ENCODE results near the gene CENPV.
"Not testable (repeated sequence)": the region's sequence is repeated elsewhere in the genome, so short reads cannot be mapped to it uniquely, and the experiment has no call there.

CENPV gene
- long read RNA-seq, donor 1, transcript CENPV-201 (5 exons, 1,165 nt): major isoform, 22 of 1,471 reads
- long read RNA-seq, donor 1, partial matches to known transcripts: 946 of 1,471 reads
- long read RNA-seq, donor 1, other reads (novel, unspliced or antisense): 500 of 1,471 reads
- long read RNA-seq, donor 2, transcript CENPV-201 (5 exons, 1,165 nt): major isoform, 21 of 1,340 reads
- long read RNA-seq, donor 2, partial matches to known transcripts: 1,086 of 1,340 reads
- long read RNA-seq, donor 2, other reads (novel, unspliced or antisense): 229 of 1,340 reads
- long read RNA-seq, donor 3, transcript CENPV-201 (5 exons, 1,165 nt): major isoform, 9 of 13 reads
- long read RNA-seq, donor 3, partial matches to known transcripts: 0 of 13 reads
- long read RNA-seq, donor 3, other reads (novel, unspliced or antisense): 0 of 13 reads
- long read RNA-seq, donor 4, transcript CENPV-201 (5 exons, 1,165 nt): major isoform, 26 of 935 reads
- long read RNA-seq, donor 4, partial matches to known transcripts: 628 of 935 reads
- long read RNA-seq, donor 4, other reads (novel, unspliced or antisense): 272 of 935 reads
- long read RNA-seq, donor 5, transcript CENPV-203 (5 exons, 1,770 nt): minor isoform, 7 of 1,147 reads
- long read RNA-seq, donor 5, transcript CENPV-201 (5 exons, 1,165 nt): major isoform, 31 of 1,147 reads
- long read RNA-seq, donor 5, partial matches to known transcripts: 793 of 1,147 reads
- long read RNA-seq, donor 5, other reads (novel, unspliced or antisense): 312 of 1,147 reads
- long read RNA-seq, donor 6, transcript CENPV-201 (5 exons, 1,165 nt): major isoform, 24 of 574 reads
- long read RNA-seq, donor 6, partial matches to known transcripts: 358 of 574 reads
- long read RNA-seq, donor 6, other reads (novel, unspliced or antisense): 187 of 574 reads
- long read RNA-seq, donor 7: 0 reads
- long read RNA-seq, donor 8, transcript CENPV-201 (5 exons, 1,165 nt): major isoform, 21 of 30 reads
- long read RNA-seq, donor 8, partial matches to known transcripts: 0 of 30 reads
- long read RNA-seq, donor 8, other reads (novel, unspliced or antisense): 0 of 30 reads

DNA sequence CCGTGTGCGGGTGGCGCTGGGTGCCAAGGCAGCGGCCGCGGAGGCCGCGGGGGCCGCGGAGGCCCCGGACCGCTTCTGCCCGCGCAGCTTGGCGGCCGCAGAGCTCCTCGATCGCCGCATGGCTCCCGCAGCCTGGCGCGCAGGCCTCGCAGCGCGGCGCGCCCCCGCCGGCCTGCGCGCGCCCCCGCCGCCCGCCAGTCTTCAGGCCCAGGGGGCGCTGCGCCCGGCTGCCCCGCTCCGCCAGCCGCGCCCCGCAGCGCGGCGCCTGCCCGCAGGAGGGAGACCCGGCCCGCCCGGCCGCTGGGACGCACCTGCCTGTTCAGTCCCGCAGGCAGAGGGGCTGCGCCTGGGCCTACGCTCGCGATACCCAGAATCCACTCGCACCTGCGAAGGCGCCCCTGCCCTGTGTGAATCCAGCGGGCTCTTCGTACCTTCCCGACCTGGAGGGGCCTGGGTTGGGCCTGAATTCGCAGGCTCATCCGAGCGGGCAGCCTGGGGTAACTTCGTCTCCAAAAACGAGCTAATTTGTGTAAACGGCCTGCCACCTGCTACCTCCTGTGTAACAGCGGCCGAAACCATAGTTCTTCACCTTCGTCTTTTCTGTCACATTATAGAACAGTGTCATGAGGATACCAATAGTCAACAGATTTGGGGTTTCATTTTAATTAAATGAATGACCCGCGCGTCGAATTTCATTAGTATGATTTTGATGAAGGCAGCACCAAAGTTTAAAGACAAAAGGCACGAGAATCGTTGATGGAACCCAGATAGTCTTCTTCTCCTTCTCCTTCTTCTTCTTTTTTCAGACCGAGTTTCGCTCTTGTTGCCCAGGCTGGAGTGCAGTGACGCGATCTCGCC lies at the start of gene CENPV:
CENPV (minus strand) TSS at position 153 of the 858 bp plus-strand sequence; CDS start at position 120, 33 bp downstream.
- peak; percentile 71 for DNase-seq

DNA sequence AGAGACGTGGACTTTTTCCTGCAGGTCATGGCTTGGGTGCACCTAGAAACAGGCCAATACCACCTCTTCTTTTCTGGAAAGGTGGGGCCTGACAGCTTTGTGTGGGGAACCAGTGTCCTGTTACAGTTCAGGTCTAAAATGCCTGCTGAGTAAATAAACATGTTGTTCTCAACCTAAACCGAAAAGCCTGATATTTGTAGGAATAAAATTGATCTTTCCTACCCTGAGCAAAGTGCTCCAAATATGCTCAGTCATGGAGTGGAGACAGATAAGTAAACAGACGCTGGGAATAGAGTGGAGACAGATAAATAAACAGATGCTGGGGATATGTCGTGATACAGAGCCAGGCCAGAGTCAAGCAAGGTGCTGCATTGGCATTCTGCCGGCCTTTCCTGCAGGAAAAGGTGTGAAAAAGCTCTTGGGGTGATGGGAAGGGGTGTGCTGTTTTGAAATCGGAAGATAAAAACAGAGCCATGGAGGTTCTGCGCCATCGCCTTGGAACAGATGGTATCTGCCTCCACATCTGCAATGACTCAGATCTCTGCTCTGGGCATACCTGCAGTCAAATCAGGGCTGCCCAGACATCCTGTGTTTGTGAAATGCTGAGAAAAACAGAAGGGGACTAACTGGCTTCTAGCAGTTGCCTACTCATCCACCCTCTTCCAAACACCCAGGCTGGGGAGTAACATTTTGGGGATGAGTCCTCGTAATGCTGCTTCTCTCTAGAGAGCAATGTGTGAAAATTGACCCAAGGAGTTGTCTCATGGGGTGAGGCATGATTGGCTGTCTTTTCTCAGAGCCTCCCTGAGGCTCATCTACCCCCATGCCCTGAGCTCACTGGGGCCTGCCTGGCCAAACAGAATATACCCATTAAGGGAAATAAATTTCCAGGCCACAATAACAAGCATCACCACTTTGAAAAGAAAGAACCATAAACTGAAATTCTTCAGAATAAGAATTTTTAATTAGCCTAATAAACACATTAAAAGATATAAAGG lies 45.3 kb upstream of the CENPV start:
- no peak for DNase-seq

DNA sequence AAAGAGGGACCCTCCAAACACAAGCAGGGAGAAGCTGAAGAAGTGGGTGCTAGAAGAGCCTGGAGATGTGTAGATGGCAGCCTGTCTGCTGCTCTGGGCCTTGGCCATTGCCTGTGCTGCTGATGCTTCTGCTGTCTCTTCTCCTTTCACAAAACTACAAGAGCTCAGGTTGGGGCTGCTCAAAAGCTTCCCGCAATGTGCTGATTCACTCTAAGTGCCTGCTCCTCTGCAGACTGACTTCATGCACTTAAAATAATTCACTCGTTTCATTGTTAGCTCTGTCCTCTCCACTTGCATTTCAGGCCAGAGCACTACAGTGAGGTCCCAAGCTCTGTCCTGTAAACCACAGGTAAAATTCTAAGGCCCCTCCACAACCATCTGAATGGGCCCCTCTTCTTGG lies 43.4 kb upstream of the CENPV start:
- not testable (repeated sequence) for DNase-seq

DNA sequence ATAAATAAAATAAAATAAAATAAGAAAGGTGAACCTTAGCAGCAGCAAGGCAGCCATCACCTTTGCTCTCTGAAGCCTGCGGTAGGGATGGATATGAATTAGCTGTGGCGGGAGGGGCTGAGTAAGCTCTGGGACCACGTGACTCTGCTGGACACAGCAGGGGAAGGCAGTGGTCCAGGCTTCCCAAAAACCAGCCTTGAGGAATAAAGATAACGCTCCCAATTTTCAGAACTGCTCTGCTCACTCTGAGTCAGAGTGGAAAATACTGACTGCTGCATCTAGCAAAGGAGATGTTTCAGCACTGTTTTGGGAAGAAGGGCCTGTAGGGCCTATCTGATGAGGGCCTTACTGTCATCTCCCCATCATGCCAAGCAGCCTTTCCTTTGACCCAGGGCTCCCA lies 42.6 kb upstream of the CENPV start:
- DNase-seq: not testable (repeated sequence)

DNA sequence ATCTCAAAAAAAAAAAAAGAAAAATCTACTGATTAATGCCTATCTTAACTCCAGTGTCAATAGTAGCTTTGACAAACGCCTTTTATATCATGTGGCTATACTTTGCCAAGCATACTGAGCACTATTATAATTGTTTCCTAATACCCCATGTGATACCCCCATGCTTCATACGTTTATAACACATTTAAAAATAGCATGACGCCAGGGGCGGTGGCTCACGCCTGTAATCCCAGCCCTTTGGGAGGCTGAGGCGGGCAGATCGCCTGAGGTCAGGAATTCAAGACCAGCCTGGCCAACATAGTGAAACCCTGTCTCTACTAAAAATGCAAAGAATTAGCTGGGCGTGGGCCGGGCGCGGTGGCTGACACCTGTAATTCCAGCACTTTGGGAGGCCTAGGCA lies 39.2 kb upstream of the CENPV start:
- DNase-seq: not testable (repeated sequence)

DNA sequence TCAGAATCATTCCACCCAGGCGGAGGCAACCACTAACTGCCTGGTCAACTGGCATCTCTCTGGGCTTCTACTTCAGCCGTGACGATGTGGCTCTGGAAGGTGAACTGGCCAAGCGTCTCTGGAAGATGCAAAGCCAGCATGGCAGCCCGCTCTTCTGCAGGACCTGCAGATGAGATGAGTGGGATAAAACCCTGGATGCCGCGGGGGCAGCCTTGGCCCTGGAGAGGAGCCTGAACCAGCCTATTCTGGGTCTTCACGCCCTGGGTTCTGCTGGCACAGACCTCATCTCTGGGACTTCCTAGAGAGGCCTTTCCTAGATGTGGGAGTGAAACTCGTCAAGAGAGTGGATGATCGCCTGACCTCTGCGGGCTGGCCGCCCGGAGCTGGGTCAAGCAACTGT lies 38.2 kb upstream of the CENPV start:
- no peak for DNase-seq

DNA sequence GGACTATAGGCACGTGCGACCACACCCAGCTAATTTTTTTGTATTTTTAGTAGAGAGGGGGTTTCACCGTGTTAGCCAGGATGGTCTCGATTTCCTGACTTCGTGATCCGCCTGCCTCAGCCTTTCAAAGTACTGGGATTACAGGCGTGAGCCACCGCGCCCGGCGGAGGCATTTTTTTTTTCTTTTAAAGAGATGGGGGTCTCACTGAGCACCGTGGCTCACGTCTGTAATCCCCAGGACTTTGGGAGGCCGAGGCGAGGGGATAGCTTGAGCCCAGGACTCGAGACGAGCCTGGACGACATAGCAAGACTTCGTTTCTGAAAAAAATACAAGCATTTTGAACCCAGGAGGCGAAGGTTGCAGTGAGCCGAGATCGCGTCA lies 32.8 kb upstream of the CENPV start:
- DNase-seq: peak; percentile 47

DNA sequence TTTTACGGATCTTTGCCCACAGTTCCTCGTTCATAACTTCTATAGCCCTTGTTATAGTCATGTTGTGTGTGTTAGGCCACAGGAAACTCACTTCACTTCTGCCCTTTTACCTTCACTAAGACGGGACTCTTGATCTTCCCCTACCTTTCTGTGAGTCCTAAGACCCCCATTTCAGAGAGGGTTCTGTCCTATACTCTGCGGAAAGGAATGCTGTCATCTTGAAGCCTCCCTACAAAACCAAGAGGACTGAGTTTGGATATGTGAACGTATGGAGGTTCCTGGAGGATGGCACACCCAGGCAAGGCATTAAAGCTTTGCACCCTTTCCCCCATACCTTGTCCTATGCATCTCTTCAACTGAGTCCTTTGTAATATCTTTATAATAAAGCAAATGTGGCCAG lies 31.3 kb upstream of the CENPV start:
- no peak for DNase-seq

DNA sequence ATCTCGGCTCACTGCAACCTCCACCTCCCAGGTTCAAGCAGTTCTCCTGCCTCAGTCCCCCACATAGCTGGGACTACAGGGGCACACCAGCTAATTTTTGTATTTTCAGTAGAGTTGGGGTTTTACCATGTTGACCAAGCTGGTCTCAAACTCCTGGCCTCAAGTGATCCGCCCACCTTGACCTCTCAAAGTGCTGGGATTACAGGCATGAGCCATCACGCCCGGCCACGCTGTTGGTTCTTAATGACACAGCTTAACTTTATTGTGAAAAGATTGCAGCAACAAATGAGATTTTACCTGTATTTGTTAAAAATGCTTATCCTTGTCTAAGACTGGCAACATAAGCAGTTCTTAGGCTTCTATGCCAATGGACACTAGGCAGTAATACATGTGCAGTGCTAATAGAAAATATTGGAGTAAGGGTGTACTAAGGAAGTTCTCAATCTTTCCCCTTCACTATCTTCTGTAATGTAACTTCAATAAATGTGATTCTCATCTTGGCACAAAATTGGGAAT lies 30.6 kb upstream of the CENPV start:
- DNase-seq: no peak

DNA sequence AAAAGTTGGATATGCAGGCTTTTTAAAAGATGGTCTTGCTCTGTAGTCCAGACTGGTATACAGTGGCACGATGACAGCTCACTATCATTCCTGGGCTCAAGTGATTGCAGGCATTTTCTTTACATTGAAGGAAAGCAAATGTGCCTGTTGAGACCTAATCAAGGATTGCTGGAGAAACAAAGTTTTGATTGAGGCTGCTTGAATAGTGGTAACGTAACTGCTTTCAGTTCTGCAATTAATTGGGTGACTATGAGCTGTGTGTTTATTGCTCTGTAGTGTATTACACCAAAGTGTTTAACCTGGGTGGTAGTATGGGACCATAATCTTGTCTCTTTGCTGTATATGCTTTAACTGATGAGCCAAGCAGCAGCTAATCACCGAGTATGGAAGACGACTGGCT lies 29.9 kb upstream of the CENPV start:
- DNase-seq: no peak

DNA sequence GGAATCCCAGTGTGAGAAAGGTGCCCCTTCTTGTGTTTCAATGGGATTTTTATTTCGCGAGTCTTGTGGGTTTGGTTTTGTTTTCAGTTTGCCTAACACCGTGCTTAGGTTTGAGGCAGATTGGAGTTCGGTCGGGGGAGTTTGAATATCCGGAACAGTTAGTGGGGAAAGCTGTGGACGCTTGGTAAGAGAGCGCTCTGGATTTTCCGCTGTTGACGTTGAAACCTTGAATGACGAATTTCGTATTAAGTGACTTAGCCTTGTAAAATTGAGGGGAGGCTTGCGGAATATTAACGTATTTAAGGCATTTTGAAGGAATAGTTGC lies 28.2 kb upstream of the CENPV start:
- DNase-seq: no peak

DNA sequence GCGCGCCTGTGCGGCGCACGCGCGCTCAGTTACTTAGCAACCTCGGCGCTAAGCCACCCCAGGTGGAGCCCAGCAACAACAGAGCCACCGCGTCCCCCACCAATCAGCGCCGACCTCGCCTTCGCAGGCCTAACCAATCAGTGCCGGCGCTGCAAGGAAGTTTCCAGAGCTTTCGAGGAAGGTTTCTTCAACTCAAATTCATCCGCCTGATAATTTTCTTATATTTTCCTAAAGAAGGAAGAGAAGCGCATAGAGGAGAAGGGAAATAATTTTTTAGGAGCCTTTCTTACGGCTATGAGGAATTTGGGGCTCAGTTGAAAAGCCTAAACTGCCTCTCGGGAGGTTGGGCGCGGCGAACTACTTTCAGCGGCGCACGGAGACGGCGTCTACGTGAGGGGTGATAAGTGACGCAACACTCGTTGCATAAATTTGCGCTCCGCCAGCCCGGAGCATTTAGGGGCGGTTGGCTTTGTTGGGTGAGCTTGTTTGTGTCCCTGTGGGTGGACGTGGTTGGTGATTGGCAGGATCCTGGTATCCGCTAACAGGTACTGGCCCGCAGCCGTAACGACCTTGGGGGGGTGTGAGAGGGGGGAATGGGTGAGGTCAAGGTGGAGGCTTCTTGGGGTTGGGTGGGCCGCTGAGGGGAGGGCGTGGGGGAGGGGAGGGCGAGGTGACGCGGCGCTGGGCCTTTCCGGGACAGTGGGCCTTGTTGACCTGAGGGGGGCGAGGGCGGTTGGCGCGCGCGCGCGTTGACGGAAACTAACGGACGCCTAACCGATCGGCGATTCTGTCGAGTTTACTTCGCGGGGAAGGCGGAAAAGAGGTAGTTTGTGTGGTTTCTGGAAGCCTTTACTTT lies 27.6 kb upstream of the CENPV start, which contains the start of gene UBB:
UBB (plus strand) TSS at position 452 of the 856 bp plus-strand sequence. CDS start 817 bp downstream, outside the sequence.
- DNase-seq: peak; percentile 97

DNA sequence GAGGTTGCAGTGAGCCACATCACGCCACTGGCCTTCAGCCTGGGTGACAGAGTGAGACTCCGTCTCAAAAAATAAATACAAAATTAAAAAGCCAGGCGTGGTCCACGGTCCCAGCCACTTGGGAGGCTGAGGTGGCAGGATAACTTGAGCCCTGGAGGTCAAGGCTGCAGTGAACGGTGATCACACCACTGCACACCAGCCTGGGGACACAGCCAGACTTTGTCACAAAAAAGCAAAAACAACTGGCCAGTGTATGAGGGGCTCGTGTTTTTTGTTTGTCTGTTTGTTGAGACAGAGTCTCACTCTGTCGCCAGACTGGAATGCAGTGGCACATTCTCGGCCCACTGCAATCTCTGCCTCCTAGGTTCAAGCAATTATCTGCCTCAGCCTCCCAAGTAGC lies 26.4 kb upstream of the CENPV start:
- peak; percentile 19 for DNase-seq

DNA sequence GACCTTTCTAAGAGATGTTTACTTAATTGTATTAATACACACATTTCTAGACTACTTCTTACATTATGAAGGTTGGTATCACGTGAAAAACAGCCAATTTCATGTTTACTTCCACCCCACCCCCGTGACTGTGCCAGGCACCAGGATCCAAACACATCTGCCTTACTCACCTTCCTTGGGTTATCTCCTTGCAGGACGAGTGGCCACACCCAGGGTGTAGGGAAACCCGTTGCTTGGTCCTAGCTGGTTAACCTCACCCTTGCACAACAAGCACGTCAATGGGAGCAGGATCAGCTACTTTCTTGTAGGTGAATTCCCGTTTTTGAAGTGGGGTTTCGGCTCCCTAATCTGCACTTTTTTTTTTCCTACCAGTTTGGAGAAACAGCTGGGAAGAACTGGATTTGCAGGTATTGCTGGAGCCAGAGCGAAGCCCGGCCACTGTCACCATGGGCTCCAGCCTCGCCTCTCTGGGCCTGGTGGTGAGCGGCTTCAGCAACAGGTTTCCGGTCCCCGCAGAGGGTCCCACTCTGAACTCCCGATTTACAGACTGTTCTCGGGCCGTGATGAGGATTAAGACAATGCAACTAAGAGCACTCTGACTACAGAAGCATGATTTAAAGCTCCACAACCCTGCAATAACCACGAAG lies 25.5 kb upstream of the CENPV start:
- no peak for DNase-seq

DNA sequence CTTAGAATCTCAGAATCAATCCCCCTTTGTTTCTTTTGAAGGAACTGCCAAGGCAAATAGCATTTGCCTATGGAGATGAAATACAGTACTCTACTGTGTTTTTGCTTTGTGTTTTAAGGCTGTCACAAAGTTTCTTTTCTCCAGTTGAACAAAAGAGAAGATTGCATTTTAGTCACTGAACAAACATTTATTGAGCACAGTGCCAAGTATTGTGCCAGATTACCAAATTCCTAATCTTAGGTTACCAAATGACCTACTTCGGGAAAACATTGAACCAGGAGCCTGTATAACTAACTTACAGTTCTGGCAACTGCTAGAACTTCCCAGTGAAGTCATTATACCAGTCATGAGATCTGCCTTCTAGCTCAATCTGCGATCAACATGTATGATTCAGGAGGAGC lies 24.7 kb upstream of the CENPV start:
- DNase-seq: no peak

DNA sequence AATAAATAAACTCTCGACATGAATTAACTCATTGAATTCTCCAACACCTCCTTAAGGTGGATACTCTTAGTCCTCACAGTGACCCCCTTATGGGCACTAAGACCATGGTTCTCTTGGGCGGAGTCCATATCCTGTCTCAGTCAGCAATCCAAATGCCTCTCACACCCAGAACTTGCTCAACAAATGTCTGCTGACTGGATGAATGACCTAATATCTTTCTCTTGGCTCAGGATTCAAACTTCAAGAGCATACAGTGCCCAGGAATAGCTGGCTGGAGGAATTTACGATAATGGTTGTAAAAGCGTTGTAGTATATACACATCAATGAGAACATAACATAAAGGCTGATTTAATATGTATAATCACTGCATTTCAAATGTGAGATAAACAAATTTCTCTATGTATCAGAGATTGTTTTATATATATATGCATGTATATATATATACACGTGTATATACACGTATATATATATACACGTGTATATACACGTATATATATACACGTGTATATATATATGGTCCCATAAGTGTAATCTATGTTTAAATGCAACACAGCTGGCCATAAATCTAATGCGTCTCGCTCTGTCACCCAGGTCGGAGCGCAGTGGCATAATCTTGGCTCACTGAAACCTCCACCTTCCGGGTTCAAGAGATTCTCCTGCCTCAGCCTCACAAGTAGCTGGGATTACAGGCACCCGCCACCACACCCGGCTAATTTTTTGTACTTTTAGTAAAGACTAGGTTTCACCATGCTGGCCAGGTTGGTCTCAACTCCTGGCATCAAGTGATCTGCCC lies 21.1 kb upstream of the CENPV start:
- no peak for DNase-seq

DNA sequence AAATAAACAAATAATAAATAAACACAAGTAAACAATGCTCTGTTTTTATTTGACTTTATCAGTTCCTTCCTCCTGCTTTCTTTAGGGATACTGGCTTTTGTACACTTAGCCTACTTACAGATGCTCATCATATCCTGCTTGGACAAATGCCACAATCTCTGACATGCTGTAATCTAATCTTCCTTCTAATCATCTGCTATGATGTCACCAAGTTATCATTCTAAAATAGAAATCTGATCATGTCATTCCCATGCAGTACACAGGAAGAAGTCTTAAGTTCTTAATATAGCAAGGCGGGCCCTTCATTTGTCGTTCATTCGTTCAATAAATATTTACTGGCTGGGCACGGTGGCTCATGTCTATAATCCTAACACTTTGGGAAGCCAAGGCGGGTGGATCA lies 18.5 kb upstream of the CENPV start:
- DNase-seq: no peak

DNA sequence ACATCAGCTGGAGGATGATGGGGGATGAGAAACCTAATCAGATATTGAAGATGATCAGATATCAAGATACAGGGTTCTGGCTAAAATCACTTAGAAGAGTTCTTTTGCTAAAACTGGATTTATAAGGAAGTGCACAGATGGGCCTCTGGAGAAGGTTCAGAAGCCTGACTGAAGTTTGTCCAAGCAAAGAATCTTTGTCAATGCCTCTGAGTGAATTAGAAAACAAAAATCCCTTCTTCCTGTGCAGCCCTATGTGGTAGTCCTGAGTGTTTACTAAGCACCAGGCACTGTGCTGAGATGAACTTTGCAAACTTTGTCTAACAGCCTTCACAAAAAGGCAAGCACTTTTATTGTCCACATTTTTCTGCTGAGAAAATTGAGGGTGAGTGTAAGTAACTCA lies 11.4 kb upstream of the CENPV start:
- DNase-seq: no peak
